M059J (cell line): Measurements from ENCODE around the gene ESYT1. TPM values are rescaled to one million over a fixed set of nuclear protein-coding genes. Genes with fewer than 3 reads are reported as not detected.
A peak's percentile ranks its signal among the peaks of the same experiment; 100 is the strongest.

Experiments
- DNase-seq: peaks from one replicate; pipeline ENCODE4 v3.0.0-alpha.2; 2012; ENCODE audit warnings: low read depth
- total RNA-seq: library from RNA; depleted of rRNA; stranded (reverse); fragments of >200 nt; shearing (Covaris generic); gene quantifications from 2 replicates; pipeline ENCODE4 v1.2.3, GENCODE V29; 2014; rRNA removed

ESYT1 gene
- total RNA-seq, 1 experiment from 2014 or later = 117 TPM

GRCh38 chr12:56178347-56178746 lies 50.3 kb downstream of the ESYT1 start:
- no peak for DNase-seq

- DNase-seq = no peak
Measured at GRCh38 chr12:56186957-56187356, 58.9 kb downstream of the ESYT1 start.

GRCh38 chr12:56188131-56188777 lies 60.2 kb downstream of the ESYT1 start:
- DNase-seq = no peak

GRCh38 chr12:56188778-56189098 lies 60.7 kb downstream of the ESYT1 start:
- no peak for DNase-seq

GRCh38 chr12:56189099-56189917 lies 61.2 kb downstream of the ESYT1 start, which contains the start of gene SMARCC2:
TSS of gene SMARCC2 (minus strand) at chr12:56189483. CDS start at chr12:56189461, 22 bp downstream.
- DNase-seq = peak; percentile 82

GRCh38 chr12:56189918-56190694 lies 62.0 kb downstream of the ESYT1 start:
- DNase-seq = peak; percentile 86

- DNase-seq = no peak
Measured at GRCh38 chr12:56190695-56191155, 62.7 kb downstream of the ESYT1 start.

GRCh38 chr12:56192582-56192981 lies 64.5 kb downstream of the ESYT1 start:
- no peak for DNase-seq

- DNase-seq = peak; percentile 84
Measured at GRCh38 chr12:56193025-56193578, 65.0 kb downstream of the ESYT1 start.

Other genes with a start within 250 kb of the ESYT1 start
- gene PYM1, start 200.4 kb upstream of the ESYT1 start, total RNA-seq = 26.8 and 28.0 TPM in 2 replicates
- gene DGKA, start 197.1 kb upstream of the ESYT1 start, total RNA-seq = 21.7 and 31.3 TPM in 2 replicates
- gene PMEL, start 162.2 kb upstream of the ESYT1 start, total RNA-seq = 0.54 and 0.69 TPM in 2 replicates
- 112 and 148 TPM in 2 replicates for gene CDK2, start 161.4 kb upstream of the ESYT1 start, total RNA-seq
- gene RAB5B, start 154.2 kb upstream of the ESYT1 start, total RNA-seq = 58.1 and 71.3 TPM in 2 replicates
- 9.7 and 17.0 TPM in 2 replicates for gene SUOX, start 131.0 kb upstream of the ESYT1 start, total RNA-seq
- gene IKZF4, start 107.2 kb upstream of the ESYT1 start, total RNA-seq = 0.57 and 1.2 TPM in 2 replicates
- 1,969 and 2,525 TPM in 2 replicates for gene RPS26, start 86.3 kb upstream of the ESYT1 start, total RNA-seq
- 0.37 TPM in 1 of 2 replicates, not detected in the other for gene ERBB3, start 48.1 kb upstream of the ESYT1 start, total RNA-seq
- gene PA2G4, start 23.7 kb upstream of the ESYT1 start, total RNA-seq = 134 and 184 TPM in 2 replicates
- gene RPL41, start 11.6 kb upstream of the ESYT1 start, total RNA-seq = 2,885 and 2,938 TPM in 2 replicates
- 1.4 and 2.1 TPM in 2 replicates for gene ZC3H10, start 10.0 kb upstream of the ESYT1 start, total RNA-seq
- 84.5 and 88.7 TPM in 2 replicates for gene MYL6B, start 24.3 kb downstream of the ESYT1 start, total RNA-seq
- gene MYL6, start 30.1 kb downstream of the ESYT1 start, total RNA-seq = 2,913 and 3,348 TPM in 2 replicates
- 32.4 and 34.5 TPM in 2 replicates for gene SMARCC2, start 61.2 kb downstream of the ESYT1 start, total RNA-seq
- gene RNF41, start 93.7 kb downstream of the ESYT1 start, total RNA-seq = 42.8 and 54.9 TPM in 2 replicates
- 64.4 and 73.3 TPM in 2 replicates for gene NABP2, start 96.1 kb downstream of the ESYT1 start, total RNA-seq
- not detected in 2 replicates for gene SLC39A5, start 101.8 kb downstream of the ESYT1 start, total RNA-seq
- gene ANKRD52, start 130.1 kb downstream of the ESYT1 start, total RNA-seq = 15.8 and 19.2 TPM in 2 replicates
- 15.4 and 17.1 TPM in 2 replicates for gene COQ10A, start 138.7 kb downstream of the ESYT1 start, total RNA-seq
- 120 and 153 TPM in 2 replicates for gene CS, start 172.1 kb downstream of the ESYT1 start, total RNA-seq
- gene CNPY2, start 187.7 kb downstream of the ESYT1 start, total RNA-seq = 182 and 223 TPM in 2 replicates
- 5.1 and 10.2 TPM in 2 replicates for gene PAN2, start 205.7 kb downstream of the ESYT1 start, total RNA-seq
- not detected in 2 replicates for gene IL23A, start 210.6 kb downstream of the ESYT1 start, total RNA-seq
- gene STAT2, start 231.8 kb downstream of the ESYT1 start, total RNA-seq = 354 and 382 TPM in 2 replicates
- not detected in 2 replicates for gene APOF, start 234.6 kb downstream of the ESYT1 start, total RNA-seq